Sigmoid colon (tissue), 4 donors: ENCODE results near the gene RAD23B.

Experiments used
- CTCF ChIP-seq, 4 experiments: fragments of 450-650 bp in 3 of 4; fragments of 200-600 bp in 1 of 4; IDR thresholded peaks; one replicate each; pipeline ENCODE4 v1.5.1; 2016 to 2019; ENCODE audit warnings: antibody characterized with exemption in 4 of 4, mild to moderate bottlenecking in 3 of 4, moderate library complexity in 2 of 4
- EP300 ChIP-seq, 4 donors: sonication (generic); formaldehyde crosslinking; IDR thresholded peaks; one replicate each; pipeline ENCODE4 v1.6.1; 2017; ENCODE audit warnings: antibody characterized with exemption in 4 of 4
- POLR2A ChIP-seq, 2 donors: fragments of 450-650 bp; IDR thresholded peaks; one replicate each; pipeline ENCODE4 v1.6.1; 2016; ENCODE audit warnings: antibody characterized with exemption in 2 of 2, mild to moderate bottlenecking in 2 of 2, moderate library complexity in 2 of 2

- TF ChIP-seq POLR2A (IDR thresholded peaks at IDR 0.05), result no peak
- no peak for TF ChIP-seq CTCF (IDR thresholded peaks at IDR 0.05)
- no peak for TF ChIP-seq EP300 (IDR thresholded peaks at IDR 0.05)
These were observed 12.9 kb downstream of the RAD23B start for GRCh38 chr9:107295995-107296394.
